Endodermal cell (in vitro differentiated cells): Measurements from ENCODE around the gene APOBEC3C. TPM values are rescaled to one million over a fixed set of nuclear protein-coding genes. Genes with fewer than 3 reads are reported as not detected.
"Not testable (repeated sequence)": the region's sequence is repeated elsewhere in the genome, so short reads cannot be mapped to it uniquely, and the experiment has no call there.

Source experiments
- DNase-seq: peaks from one replicate; pipeline ENCODE4 v3.0.0-alpha.2; 2017
- H3K27ac ChIP-seq: 2 replicates; pipeline ENCODE4 v1.5.1; 2013; ENCODE audit warnings: mild to moderate bottlenecking, low read depth, low read length, moderate library complexity
- H3K27me3 ChIP-seq: 2 replicates; pipeline ENCODE4 v1.6.1; 2013; ENCODE audit warnings: mild to moderate bottlenecking, low read length, moderate library complexity; ENCODE audit not compliant: insufficient read depth, control insufficient read depth, poor library complexity, severe bottlenecking
- H3K36me3 ChIP-seq: 2 replicates; pipeline ENCODE4 v1.7.0; 2013; ENCODE audit warnings: mild to moderate bottlenecking, low read length, moderate library complexity; ENCODE audit not compliant: control insufficient read depth, insufficient read depth
- H3K4me1 ChIP-seq: one replicate; pipeline ENCODE4 v1.7.0; 2013; ENCODE audit warnings: low read length; ENCODE audit not compliant: control insufficient read depth, insufficient read depth
- H3K4me3 ChIP-seq: 2 replicates; pipeline ENCODE4 v1.5.1; 2013; ENCODE audit warnings: mild to moderate bottlenecking, low read length, moderate library complexity
- H3K9ac ChIP-seq: 2 replicates; pipeline ENCODE4 v1.6.1; 2013; ENCODE audit warnings: mild to moderate bottlenecking, low read length, moderate library complexity; ENCODE audit not compliant: poor library complexity, severe bottlenecking; ENCODE audit errors: extremely low read depth
- H3K9me3 ChIP-seq: 2 replicates; pipeline ENCODE4 v1.6.1; 2013; ENCODE audit warnings: mild to moderate bottlenecking, low read length, moderate library complexity; ENCODE audit not compliant: control insufficient read depth
- H3K27ac Mint-ChIP-seq: 2 replicates; pipeline ENCODE4 v1.8.0; 2020; ENCODE audit warnings: mixed read lengths
- H3K27me3 Mint-ChIP-seq: 2 replicates; pipeline ENCODE4 v1.8.0; 2021; ENCODE audit warnings: mild to moderate bottlenecking, mixed read lengths; ENCODE audit not compliant: insufficient read depth
- H3K36me3 Mint-ChIP-seq: 2 replicates; pipeline ENCODE4 v1.8.0; 2020; ENCODE audit warnings: low read depth, mixed read lengths
- H3K4me1 Mint-ChIP-seq: 2 replicates; pipeline ENCODE4 v1.8.0; 2020; ENCODE audit warnings: mixed read lengths
- H3K4me3 Mint-ChIP-seq: 2 replicates; pipeline ENCODE4 v1.8.0; 2020; ENCODE audit warnings: mild to moderate bottlenecking, moderate library complexity, mixed read lengths
- H3K9me3 Mint-ChIP-seq: 2 replicates; pipeline ENCODE4 v1.8.0; 2020; ENCODE audit warnings: mild to moderate bottlenecking, mixed read lengths
- CTCF ChIP-seq: fragments of 200-600 bp; sonication (generic); conservative IDR thresholded peaks from 2 replicates; pipeline ENCODE4 v1.5.0; 2021; ENCODE audit warnings: antibody characterized with exemption, mild to moderate bottlenecking
- WGBS, 2 experiments: methylation state at CpG; one replicate each; pipeline versions ENCODE4 v1.1.5 to v1.1.7; 2013; ENCODE audit warnings: missing lambda C conversion rate in 2 of 2, mixed read lengths in 1 of 2; ENCODE audit not compliant: insufficient coverage in 1 of 2, insufficient read length in 1 of 2; 5-methylcytosine and 5-hydroxymethylcytosine counted together
- total RNA-seq, 2 donors: library from RNA; stranded (reverse); fragmentation: NEBNext Ultra II Directional in 1 of 2; extraction: Animal tissue kit (Norgen Biotek cat#: 25700) in 1 of 2; gene quantifications; 2 replicates in 1 of 2; 3 replicates in 1 of 2; pipeline ENCODE4 v1.2.1, GENCODE V29; 2021

The APOBEC3C gene
- total RNA-seq, 2 donors from 2014 or later, result 26.1 to 27.4 TPM

GRCh38 chr22:39039306-39040126, 25.5 kb downstream of the APOBEC3C start:
- H3K27me3 ChIP-seq, result no peaks in the 10 kb centered on the region
- H3K9me3 Mint-ChIP-seq, result no peaks in the 10 kb centered on the region
- H3K27ac ChIP-seq, result no peak overlapping the region
- no peak for TF ChIP-seq CTCF
- peak overlapping the region; percentile 94 for H3K27ac Mint-ChIP-seq
- no peak overlapping the region for H3K9ac ChIP-seq
- WGBS, 2 experiments, result 83 to 86% methylated on average over 12 to 19 of the region's 19 CpGs
- H3K4me1 ChIP-seq, result no peaks in the 10 kb centered on the region
- peaks cover 49% of the 10 kb centered on the region for H3K4me1 Mint-ChIP-seq
- H3K4me3 ChIP-seq, result peak overlapping the region; percentile 64
- H3K27me3 Mint-ChIP-seq, result no peaks in the 10 kb centered on the region
- H3K36me3 ChIP-seq, result peaks cover 6% of the 10 kb centered on the region
- no peaks in the 10 kb centered on the region for H3K9me3 ChIP-seq
- peaks cover 8% of the 10 kb centered on the region for H3K36me3 Mint-ChIP-seq
- peak; percentile 62 for DNase-seq
- H3K4me3 Mint-ChIP-seq, result peak overlapping the region; percentile 73

GRCh38 chr22:39040155-39040537, 26.1 kb downstream of the APOBEC3C start:
- H3K9me3 ChIP-seq, H3K9ac ChIP-seq, H3K27me3 ChIP-seq, H3K36me3 ChIP-seq, H3K4me1 ChIP-seq, H3K9me3 Mint-ChIP-seq, H3K27ac ChIP-seq, H3K27me3 Mint-ChIP-seq: not testable (repeated sequence)
- 0 to 29% methylated on average over 1 to 6 of the region's 14 CpGs for WGBS, 2 experiments
- peak overlapping the region; percentile 64 for H3K4me3 ChIP-seq
- peak; percentile 75 for DNase-seq
- Mint-ChIP-seq H3K4me3 (peak overlapping the region; percentile 73), H3K36me3 (peaks cover 11% of the 10 kb centered on the region), H3K4me1 (peaks cover 53% of the 10 kb centered on the region), H3K27ac (peak overlapping the region; percentile 94)

- DNase-seq, result peak; percentile 86
- Histone ChIP-seq H3K4me3 (peak within 1 kb of the TSS; percentile 94), H3K27ac (peak within 1 kb of the TSS; percentile 34), H3K9ac (peak within 1 kb of the TSS; percentile 54)
- H3K9me3 Mint-ChIP-seq, H3K36me3 ChIP-seq, H3K9me3 ChIP-seq, H3K27me3 ChIP-seq, H3K4me1 ChIP-seq, H3K27me3 Mint-ChIP-seq: not testable (repeated sequence)
- Mint-ChIP-seq H3K36me3 (peaks cover 16% of the 10 kb centered on the region), H3K4me3 (peak within 1 kb of the TSS; percentile 73), H3K4me1 (peaks cover 56% of the 10 kb centered on the region), H3K27ac (peak within 1 kb of the TSS; percentile 94)
- peak; percentile 35 for TF ChIP-seq CTCF
- 4 to 15% methylated on average over 9 to 18 of the region's 21 CpGs for WGBS, 2 experiments
These were observed 26.7 kb downstream of the APOBEC3C start, which contains the start of gene APOBEC3F for GRCh38 chr22:39040538-39041296. APOBEC3F (plus strand) TSS chr22:39040864; CDS start chr22:39040961, 97 bp downstream.
